SK-N-MC (cell line): Measurements from ENCODE around the gene KPNA2.

Source experiments
- EZH2 ChIP-seq: fragments of 200-600 bp; sonication (generic); IDR thresholded peaks from one replicate; pipeline ENCODE4 v1.6.1; 2017; ENCODE audit warnings: antibody characterized with exemption
- POLR2AphosphoS5 ChIP-seq: IDR thresholded peaks from 2 replicates; pipeline ENCODE4 v1.6.1; 2012; ENCODE audit warnings: mild to moderate bottlenecking, low read depth, low read length, borderline replicate concordance

GRCh38 chr17:67994817-67995569 lies 40.5 kb upstream of the KPNA2 start:
- TF ChIP-seq EZH2 (no peak), POLR2AphosphoS5 (no peak)
